Glutamatergic neuron (in vitro differentiated cells): ENCODE results near the gene SLX9. TPM values are rescaled to one million over a fixed set of nuclear protein-coding genes. Genes with fewer than 3 reads are reported as not detected.
A peak's percentile ranks its signal among the peaks of the same experiment; 100 is the strongest.

Experiments used
- DNase-seq: peaks from one replicate; pipeline ENCODE4 v3.0.0; 2022
- H3K27ac Mint-ChIP-seq: one replicate; pipeline ENCODE4 v1.8.0; 2020; ENCODE audit warnings: mild to moderate bottlenecking, mixed read lengths, inconsistent platforms; ENCODE audit not compliant: unreplicated experiment
- H3K27me3 Mint-ChIP-seq: one replicate; pipeline ENCODE4 v1.8.0; 2020; ENCODE audit warnings: mild to moderate bottlenecking, moderate library complexity, mixed read lengths, inconsistent platforms; ENCODE audit not compliant: unreplicated experiment
- H3K36me3 Mint-ChIP-seq: one replicate; pipeline ENCODE4 v1.8.0; 2020; ENCODE audit warnings: mild to moderate bottlenecking, mixed read lengths, inconsistent platforms; ENCODE audit not compliant: unreplicated experiment
- H3K4me1 Mint-ChIP-seq: one replicate; pipeline ENCODE4 v1.8.0; 2020; ENCODE audit warnings: mild to moderate bottlenecking, low read depth, mixed read lengths, inconsistent platforms; ENCODE audit not compliant: unreplicated experiment
- H3K4me3 Mint-ChIP-seq: one replicate; pipeline ENCODE4 v1.8.0; 2020; ENCODE audit warnings: mild to moderate bottlenecking, mixed read lengths, inconsistent platforms; ENCODE audit not compliant: unreplicated experiment
- H3K9me3 Mint-ChIP-seq: one replicate; pipeline ENCODE4 v1.8.0; 2020; ENCODE audit warnings: mild to moderate bottlenecking, moderate library complexity, mixed read lengths, inconsistent platforms; ENCODE audit not compliant: unreplicated experiment
- CTCF ChIP-seq: fragments of 200-600 bp; sonication (generic); IDR thresholded peaks from one replicate; pipeline ENCODE4 v1.5.0; 2021; ENCODE audit not compliant: partially characterized antibody, unreplicated experiment
- total RNA-seq: library from RNA; stranded (reverse); fragmentation: NEBNext Ultra II Directional; extraction: Animal tissue kit (Norgen Biotek cat#: 25700); gene quantifications from one replicate; pipeline ENCODE4 v1.2.1, GENCODE V29; 2021; ENCODE audit not compliant: unreplicated experiment

Gene SLX9
- total RNA-seq, 1 donor from 2014 or later, result 30.7 TPM

- Mint-ChIP-seq H3K36me3 (no peaks in the 10 kb centered on the region), H3K4me1 (peaks cover 12% of the 10 kb centered on the region), H3K9me3 (peaks cover 5% of the 10 kb centered on the region), H3K4me3 (no peak overlapping the region), H3K27ac (no peak overlapping the region), H3K27me3 (peaks cover 4% of the 10 kb centered on the region)
- DNase-seq, result peak; percentile 24
- no peak for TF ChIP-seq CTCF
These were observed 53.7 kb downstream of the SLX9 start for GRCh38 chr21:44993321-44994046.

GRCh38 chr21:44994047-44994694, 54.3 kb downstream of the SLX9 start:
- H3K27ac Mint-ChIP-seq, result peak overlapping the region; percentile 55
- no peak overlapping the region for H3K4me3 Mint-ChIP-seq
- peaks cover 12% of the 10 kb centered on the region for H3K4me1 Mint-ChIP-seq
- peak; percentile 34 for DNase-seq
- TF ChIP-seq CTCF, result no peak
- H3K27me3 Mint-ChIP-seq, result peaks cover 4% of the 10 kb centered on the region
- H3K36me3 Mint-ChIP-seq, result no peaks in the 10 kb centered on the region
- H3K9me3 Mint-ChIP-seq, result peaks cover 5% of the 10 kb centered on the region

GRCh38 chr21:44994695-44995342, 55.0 kb downstream of the SLX9 start:
- Mint-ChIP-seq H3K4me3 (no peak overlapping the region), H3K9me3 (peaks cover 5% of the 10 kb centered on the region), H3K36me3 (no peaks in the 10 kb centered on the region), H3K27me3 (peaks cover 4% of the 10 kb centered on the region), H3K27ac (no peak overlapping the region), H3K4me1 (peaks cover 6% of the 10 kb centered on the region)
- peak; percentile 29 for DNase-seq
- TF ChIP-seq CTCF, result no peak

- H3K27ac Mint-ChIP-seq, result no peak overlapping the region
- peaks cover 6% of the 10 kb centered on the region for H3K4me1 Mint-ChIP-seq
- peaks cover 4% of the 10 kb centered on the region for H3K27me3 Mint-ChIP-seq
- H3K9me3 Mint-ChIP-seq, result peaks cover 5% of the 10 kb centered on the region
- H3K36me3 Mint-ChIP-seq, result no peaks in the 10 kb centered on the region
- DNase-seq, result peak; percentile 18
- no peak overlapping the region for H3K4me3 Mint-ChIP-seq
- no peak for TF ChIP-seq CTCF
These were observed 55.6 kb downstream of the SLX9 start for GRCh38 chr21:44995343-44995941.

GRCh38 chr21:44996096-44996495, 56.3 kb downstream of the SLX9 start:
- Mint-ChIP-seq H3K4me1 (peaks cover 6% of the 10 kb centered on the region), H3K4me3 (no peak overlapping the region), H3K27ac (no peak overlapping the region), H3K9me3 (peaks cover 5% of the 10 kb centered on the region), H3K36me3 (no peaks in the 10 kb centered on the region), H3K27me3 (peaks cover 4% of the 10 kb centered on the region)
- DNase-seq, result peak; percentile 17
- no peak for TF ChIP-seq CTCF
